Caco-2 (cell line): ENCODE data around the gene UBE2L6. TPM values are rescaled to one million over a fixed set of nuclear protein-coding genes. Genes with fewer than 3 reads are reported as not detected.
"Not testable (repeated sequence)": the region's sequence is repeated elsewhere in the genome, so short reads cannot be mapped to it uniquely, and the experiment has no call there.

Experiments used
- BruUV-seq: library from RNA; stranded (reverse); fragments of 400-500 nt; replicated peaks from 2 replicates; lab custom pipeline; 2021; lab: Mats Ljungman, UMichigan
- CTCF ChIA-PET: fragments of 300-600 bp; sonication (Branson Sonifier 250); formaldehyde crosslinking; loops from one replicate; lab custom pipeline; 2022; ENCODE audit warnings: antibody characterized with exemption; lab: Charles Lee
- POLR2A ChIA-PET: fragments of 300-600 bp; sonication (Branson Sonifier 250); formaldehyde crosslinking; loops from one replicate; lab custom pipeline; 2022; ENCODE audit warnings: antibody characterized with exemption; lab: Charles Lee
- DNase-seq, 2 experiments: peaks; one replicate each; pipeline versions ENCODE4 v3.0.0 to v3.0.0-alpha.2; 2020 to 2022
- H3K27me3 ChIP-seq: replicated peaks from 2 replicates; pipeline ENCODE4 v1.6.0; 2011; ENCODE audit warnings: low read length; ENCODE audit not compliant: control insufficient read depth, insufficient read depth
- H3K36me3 ChIP-seq: 2 replicates; pipeline ENCODE4 v1.5.1; 2011; ENCODE audit warnings: low read length; ENCODE audit not compliant: control insufficient read depth, insufficient read depth
- H3K4me1 ChIP-seq: fragments of 250-450 bp; sonication (Bioruptor Pico); 2 replicates; pipeline ENCODE4 v1.5.1; 2020; ENCODE audit warnings: mild to moderate bottlenecking
- H3K4me3 ChIP-seq: 2 replicates; pipeline ENCODE4 v1.5.1; 2011; ENCODE audit warnings: low read depth, mild to moderate bottlenecking, control low read depth, low read length
- H3K9me3 ChIP-seq: fragments of 250-450 bp; sonication (Bioruptor Pico); 2 replicates; pipeline ENCODE4 v1.5.1; 2020; ENCODE audit warnings: mild to moderate bottlenecking, moderate library complexity
- H3K27ac Mint-ChIP-seq: one replicate; pipeline ENCODE4 v1.8.0; 2022; ENCODE audit warnings: mixed read lengths; ENCODE audit not compliant: unreplicated experiment
- H3K27me3 Mint-ChIP-seq: one replicate; pipeline ENCODE4 v1.8.0; 2022; ENCODE audit warnings: mixed read lengths; ENCODE audit not compliant: insufficient read depth, unreplicated experiment
- H3K36me3 Mint-ChIP-seq: one replicate; pipeline ENCODE4 v1.8.0; 2022; ENCODE audit warnings: mild to moderate bottlenecking, mixed read lengths; ENCODE audit not compliant: insufficient read depth, unreplicated experiment
- H3K4me1 Mint-ChIP-seq: one replicate; pipeline ENCODE4 v1.8.0; 2022; ENCODE audit warnings: low read depth, mixed read lengths; ENCODE audit not compliant: unreplicated experiment
- H3K4me3 Mint-ChIP-seq: one replicate; pipeline ENCODE4 v1.8.0; 2022; ENCODE audit warnings: mild to moderate bottlenecking, moderate library complexity, mixed read lengths; ENCODE audit not compliant: unreplicated experiment
- H3K9me3 Mint-ChIP-seq: one replicate; pipeline ENCODE4 v1.8.0; 2022; ENCODE audit warnings: mixed read lengths; ENCODE audit not compliant: unreplicated experiment
- CTCF ChIP-seq, 2 experiments: fragments of 200-600 bp in 1 of 2; IDR thresholded peaks; 1 replicate in 1 of 2; 2 replicates in 1 of 2; pipeline versions ENCODE4 v1.5.1 to v1.8.0; 2011 to 2022; ENCODE audit warnings: antibody characterized with exemption in 1 of 2, control low read depth in 1 of 2, inconsistent platforms in 1 of 2, low read depth in 1 of 2, low read length in 1 of 2, mild to moderate bottlenecking in 1 of 2, moderate library complexity in 1 of 2; ENCODE audit not compliant: insufficient read depth in 1 of 2, severe bottlenecking in 1 of 2, unreplicated experiment in 1 of 2
- intact Hi-C: fragments of 100-400 bp; cut with micrococcal nuclease; formaldehyde crosslinking; loops from one replicate; pipeline ENCODE4 v1.10.0; 2022; ENCODE audit not compliant: unreplicated experiment
- total RNA-seq: library from RNA; stranded (reverse); gene quantifications from 2 replicates; pipeline ENCODE4 v1.2.3, GENCODE V29; 2022

The UBE2L6 gene
- total RNA-seq, 1 experiment from 2014 or later: 20.2 TPM

DNA sequence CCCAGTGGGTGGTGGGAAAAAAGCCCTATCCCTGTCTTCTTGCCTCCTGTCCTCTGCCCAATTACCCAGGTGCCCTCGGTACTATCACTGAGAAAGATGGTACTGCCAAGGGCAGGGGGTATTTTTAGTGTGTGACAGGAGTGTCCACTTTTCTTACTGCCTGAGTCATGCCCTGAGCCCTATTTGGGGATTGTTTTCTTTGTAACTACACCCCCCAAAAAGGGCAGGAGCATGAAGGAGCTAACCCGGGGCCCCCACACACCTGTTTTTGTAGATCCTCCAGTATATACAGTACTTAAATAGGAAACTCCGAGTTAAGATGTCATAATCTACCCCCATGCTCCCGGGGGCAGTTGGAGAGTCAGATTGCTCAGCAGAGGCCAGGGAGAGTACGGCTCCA, 26.3 kb downstream of the UBE2L6 start:
- H3K36me3 ChIP-seq: no peaks in the 10 kb centered on the region
- no peak for TF ChIP-seq CTCF (IDR thresholded peaks at IDR 0.05; ENCODE audit: insufficient read depth in 1 of 2, low read depth in 1 of 2, low read length in 1 of 2, severe bottlenecking in 1 of 2, unreplicated experiment in 1 of 2)
- Mint-ChIP-seq H3K4me1 (peaks cover 16% of the 10 kb centered on the region), H3K27me3 (no peaks in the 10 kb centered on the region), H3K4me3 (no peak overlapping the region), H3K36me3 (no peaks in the 10 kb centered on the region), H3K9me3 (no peaks in the 10 kb centered on the region), H3K27ac (no peak overlapping the region)
- no peaks in the 10 kb centered on the region for H3K27me3 ChIP-seq
- no peak overlapping the region for H3K4me3 ChIP-seq
- CTCF ChIA-PET: no interaction called here
- no peak for DNase-seq
- BruUV-seq: no TSS peak
- intact Hi-C loops: no loop called here
- POLR2A ChIA-PET: no interaction called here
- no peaks in the 10 kb centered on the region for H3K9me3 ChIP-seq
- peaks cover 12% of the 10 kb centered on the region for H3K4me1 ChIP-seq

- DNase-seq: no peak
- H3K4me3 ChIP-seq: no peak overlapping the region
- ChIA-PET CTCF (no interaction called here), POLR2A (no interaction called here)
- BruUV-seq: no TSS peak
- H3K36me3 Mint-ChIP-seq: no peaks in the 10 kb centered on the region
- TF ChIP-seq CTCF (IDR thresholded peaks at IDR 0.05; ENCODE audit: insufficient read depth in 1 of 2, low read depth in 1 of 2, low read length in 1 of 2, severe bottlenecking in 1 of 2, unreplicated experiment in 1 of 2): no peak
- H3K4me1 Mint-ChIP-seq: peaks cover 16% of the 10 kb centered on the region
- H3K36me3 ChIP-seq: no peaks in the 10 kb centered on the region
- H3K4me1 ChIP-seq: peaks cover 11% of the 10 kb centered on the region
- no peaks in the 10 kb centered on the region for H3K27me3 Mint-ChIP-seq
- no peak overlapping the region for H3K4me3 Mint-ChIP-seq
- no peaks in the 10 kb centered on the region for H3K9me3 ChIP-seq
- no peak overlapping the region for H3K27ac Mint-ChIP-seq
- H3K27me3 ChIP-seq: no peaks in the 10 kb centered on the region
- intact Hi-C loops: no loop called here
- H3K9me3 Mint-ChIP-seq: no peaks in the 10 kb centered on the region
Measured at GRCh38 chr11:57539342-57539741, 28.1 kb downstream of the UBE2L6 start.

GRCh38 chr11:57536947-57537619, 30.4 kb downstream of the UBE2L6 start, which contains the start of gene SMTNL1:
SMTNL1 (plus strand) TSS chr11:57537595; CDS start chr11:57542643, 5,048 bp downstream.
- ChIA-PET CTCF (interaction anchor here (0.6 to 1.0 kb wide), 2 partner anchors 31 to 47 kb away, joined by 3 to 8 read pairs; no protein-coding TSS in a partner anchor), POLR2A (no interaction called here)
- Mint-ChIP-seq H3K27me3 (no peaks in the 10 kb centered on the region), H3K9me3 (no peaks in the 10 kb centered on the region), H3K27ac (no peak within 1 kb of the TSS), H3K4me3 (no peak within 1 kb of the TSS), H3K36me3 (no peaks in the 10 kb centered on the region), H3K4me1 (peaks cover 8% of the 10 kb centered on the region)
- Histone ChIP-seq H3K4me1 (no peaks in the 10 kb centered on the region; the same call in 1 of the 2 replicates), H3K4me3 (no peak within 1 kb of the TSS), H3K36me3 (no peaks in the 10 kb centered on the region), H3K27me3 (no peaks in the 10 kb centered on the region), H3K9me3 (no peaks in the 10 kb centered on the region)
- BruUV-seq: no TSS peak
- intact Hi-C loops: no loop called here
- no peak for DNase-seq
- TF ChIP-seq CTCF (IDR thresholded peaks at IDR 0.05; ENCODE audit: insufficient read depth in 1 of 2, low read depth in 1 of 2, low read length in 1 of 2, severe bottlenecking in 1 of 2, unreplicated experiment in 1 of 2): no peak

- CTCF ChIA-PET: interaction anchor here (0.9 to 1.4 kb wide), 2 partner anchors 34 to 77 kb away, joined by 3 to 5 read pairs; partner anchors contain the start of gene UBE2L6
- BruUV-seq, intact Hi-C loops: not testable (repeated sequence)
Measured at GRCh38 chr11:57534449-57534848, 33.0 kb downstream of the UBE2L6 start.

More at GRCh38 chr11:57534449-57534848, 33.0 kb downstream of the UBE2L6 start:
- peaks cover 13% of the 10 kb centered on the region for H3K4me1 Mint-ChIP-seq
- H3K9me3 Mint-ChIP-seq, POLR2A ChIA-PET, H3K36me3 ChIP-seq, H3K4me3 ChIP-seq, H3K27ac Mint-ChIP-seq, H3K27me3 Mint-ChIP-seq, H3K4me3 Mint-ChIP-seq, H3K9me3 ChIP-seq, DNase-seq, H3K27me3 ChIP-seq: not testable (repeated sequence)
- H3K36me3 Mint-ChIP-seq: peaks cover 13% of the 10 kb centered on the region
- H3K4me1 ChIP-seq: peaks cover 12% of the 10 kb centered on the region
